WTC11 (cell line): ENCODE results near the gene ROBO1. TPM values are rescaled to one million over a fixed set of nuclear protein-coding genes. Genes with fewer than 3 reads are reported as not detected.

Experiments
- ATAC-seq: fragments of 200-7000 bp; cut with Tn5 transposase; 2 replicates; pipeline ENCODE4 v1.10.0; 2021; ENCODE audit warnings: mild to moderate bottlenecking, moderate library complexity
- CTCF ChIA-PET: fragments of 300-600 bp; sonication (Branson Sonifier 250); formaldehyde crosslinking; loops from one replicate; lab custom pipeline; 2021; ENCODE audit warnings: antibody characterized with exemption; lab: Charles Lee
- POLR2A ChIA-PET: fragments of 350-600 bp; sonication (Branson Sonifier 250); formaldehyde crosslinking; loops from one replicate; lab custom pipeline; 2021; ENCODE audit warnings: antibody characterized with exemption; lab: Charles Lee
- DNase-seq: peaks from one replicate; pipeline ENCODE4 v3.0.0; 2021; ENCODE audit warnings: low spot score
- H3K27ac Mint-ChIP-seq: 2 replicates; pipeline ENCODE4 v1.8.0; 2021; ENCODE audit warnings: mixed read lengths
- H3K27me3 Mint-ChIP-seq: 2 replicates; pipeline ENCODE4 v1.8.0; 2021; ENCODE audit warnings: low read depth, mild to moderate bottlenecking, moderate library complexity, mixed read lengths
- H3K36me3 Mint-ChIP-seq: 2 replicates; pipeline ENCODE4 v1.8.0; 2021; ENCODE audit warnings: mixed read lengths
- H3K4me1 Mint-ChIP-seq: 2 replicates; pipeline ENCODE4 v1.8.0; 2022; ENCODE audit warnings: mixed read lengths
- H3K4me3 Mint-ChIP-seq: 2 replicates; pipeline ENCODE4 v1.8.0; 2021; ENCODE audit warnings: mild to moderate bottlenecking, moderate library complexity, mixed read lengths
- H3K9me3 Mint-ChIP-seq: 2 replicates; pipeline ENCODE4 v1.8.0; 2021; ENCODE audit warnings: mixed read lengths
- CBFB ChIP-seq: sonication (generic); formaldehyde crosslinking; IDR thresholded peaks from 2 replicates; pipeline ENCODE4 v1.8.1; 2022; ENCODE audit warnings: mild to moderate bottlenecking, low read depth, missing genetic modification reagents
- ELF4 ChIP-seq: sonication (generic); formaldehyde crosslinking; IDR thresholded peaks from 2 replicates; pipeline ENCODE4 v1.8.1; 2022; ENCODE audit warnings: low read depth, mild to moderate bottlenecking, moderate library complexity, missing genetic modification reagents
- ESRRA ChIP-seq: sonication (generic); formaldehyde crosslinking; IDR thresholded peaks from 2 replicates; pipeline ENCODE4 v1.8.1; 2022; ENCODE audit warnings: mild to moderate bottlenecking, missing genetic modification reagents, borderline replicate concordance
- ETV6 ChIP-seq: sonication (generic); formaldehyde crosslinking; IDR thresholded peaks from 2 replicates; pipeline ENCODE4 v1.8.1; 2022; ENCODE audit warnings: mild to moderate bottlenecking, missing genetic modification reagents
- NR1H2 ChIP-seq: sonication (generic); formaldehyde crosslinking; IDR thresholded peaks from 2 replicates; pipeline ENCODE4 v1.9.0; 2021; ENCODE audit warnings: mild to moderate bottlenecking, moderate library complexity, missing genetic modification reagents
- NR3C1 ChIP-seq: sonication (generic); formaldehyde crosslinking; conservative IDR thresholded peaks from 2 replicates; pipeline ENCODE4 v1.8.1; 2023; ENCODE audit warnings: low read depth, mild to moderate bottlenecking, missing genetic modification reagents
- RELA ChIP-seq: sonication (generic); formaldehyde crosslinking; IDR thresholded peaks from 2 replicates; pipeline ENCODE4 v1.8.1; 2022; ENCODE audit warnings: missing genetic modification reagents, mild to moderate bottlenecking, borderline replicate concordance
- SMAD3 ChIP-seq: sonication (generic); formaldehyde crosslinking; IDR thresholded peaks from 2 replicates; pipeline ENCODE4 v1.8.0; 2022; ENCODE audit warnings: missing genetic modification reagents, mild to moderate bottlenecking, borderline replicate concordance
- SP1 ChIP-seq: sonication (generic); formaldehyde crosslinking; conservative IDR thresholded peaks from 2 replicates; pipeline ENCODE4 v1.8.1; 2022; ENCODE audit warnings: missing genetic modification reagents
- TEAD1 ChIP-seq: sonication (generic); formaldehyde crosslinking; IDR thresholded peaks from 2 replicates; pipeline ENCODE4 v1.8.0; 2022; ENCODE audit warnings: mild to moderate bottlenecking, missing genetic modification reagents
- TP53 ChIP-seq: sonication (generic); formaldehyde crosslinking; IDR thresholded peaks from 2 replicates; pipeline ENCODE4 v1.8.1; 2023; ENCODE audit warnings: mild to moderate bottlenecking, missing genetic modification reagents
- ZNF232 ChIP-seq: sonication (generic); formaldehyde crosslinking; IDR thresholded peaks from 2 replicates; pipeline ENCODE4 v1.8.0; 2022; ENCODE audit warnings: mild to moderate bottlenecking, missing genetic modification reagents
- ZNF396 ChIP-seq: fragments of 250-450 bp; sonication (Bioruptor Pico); IDR thresholded peaks from 2 replicates; pipeline ENCODE4 v1.8.0; 2021; ENCODE audit warnings: mild to moderate bottlenecking, moderate library complexity, borderline replicate concordance
- ZNF416 ChIP-seq: fragments of 250-450 bp; sonication (Bioruptor Pico); IDR thresholded peaks from 2 replicates; pipeline ENCODE4 v1.9.0; 2021; ENCODE audit warnings: mild to moderate bottlenecking, inconsistent platforms
- ZNF671 ChIP-seq: fragments of 250-450 bp; sonication (Bioruptor Pico); IDR thresholded peaks from 2 replicates; pipeline ENCODE4 v1.8.0; 2021; ENCODE audit warnings: mild to moderate bottlenecking
- total RNA-seq: library from RNA; stranded (reverse); gene quantifications from 3 replicates; pipeline ENCODE4 v1.2.3, GENCODE V29; 2021
- TF ChIP-seq, protein P1 (sequence below): sonication (generic); formaldehyde crosslinking; IDR thresholded peaks from 2 replicates; pipeline ENCODE4 v1.8.1; 2023; ENCODE audit warnings: mild to moderate bottlenecking, missing genetic modification reagents
- TF ChIP-seq, protein P2 (sequence below): sonication (generic); formaldehyde crosslinking; conservative IDR thresholded peaks from 2 replicates; pipeline ENCODE4 v1.8.1; 2022; ENCODE audit warnings: mild to moderate bottlenecking, missing genetic modification reagents
- TF ChIP-seq, protein P3 (sequence below): sonication (generic); formaldehyde crosslinking; IDR thresholded peaks from 2 replicates; pipeline ENCODE4 v1.8.1; 2022; ENCODE audit warnings: missing genetic modification reagents, borderline replicate concordance
- TF ChIP-seq, protein P4 (sequence below): sonication (generic); formaldehyde crosslinking; IDR thresholded peaks from 2 replicates; pipeline ENCODE4 v1.8.0; 2022; ENCODE audit warnings: mild to moderate bottlenecking, missing genetic modification reagents
- TF ChIP-seq, protein P5 (sequence below): fragments of 250-450 bp; sonication (Bioruptor Pico); conservative IDR thresholded peaks from 2 replicates; pipeline ENCODE4 v1.9.0; 2021; ENCODE audit warnings: mild to moderate bottlenecking
- TF ChIP-seq, protein P6 (sequence below): sonication (generic); formaldehyde crosslinking; IDR thresholded peaks from 2 replicates; pipeline ENCODE4 v1.8.1; 2022; ENCODE audit warnings: low read depth, mild to moderate bottlenecking, moderate library complexity, missing genetic modification reagents, borderline replicate concordance
- TF ChIP-seq, protein P7 (sequence below): sonication (generic); formaldehyde crosslinking; IDR thresholded peaks from 2 replicates; pipeline ENCODE4 v1.8.0; 2023; ENCODE audit warnings: mild to moderate bottlenecking, missing genetic modification reagents

Gene ROBO1
- total RNA-seq, 1 experiment from 2014 or later, result 90.9 TPM

DNA sequence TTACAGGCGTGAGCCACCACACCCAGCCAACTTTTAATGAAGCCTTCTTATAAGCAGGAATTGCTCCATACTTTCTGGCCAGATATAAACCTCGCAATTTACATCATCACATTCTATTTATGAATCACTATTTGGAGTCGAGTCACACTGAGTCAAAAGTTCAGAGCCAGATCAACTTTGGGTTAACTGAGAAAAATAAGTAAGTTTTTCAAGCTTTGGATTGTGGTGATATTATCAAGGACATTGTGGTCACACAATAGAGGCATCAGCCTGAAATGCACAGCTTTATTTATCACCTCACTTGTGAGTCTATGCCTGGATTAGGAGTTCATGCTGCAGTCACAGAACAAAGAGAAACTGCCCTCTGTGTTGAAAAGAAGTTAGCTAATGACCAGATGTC, 1163.5 kb downstream of the ROBO1 start:
- ChIA-PET CTCF (no interaction called here), POLR2A (no interaction called here)
- Mint-ChIP-seq H3K9me3 (no peaks in the 10 kb centered on the region; the same call in 1 of the 2 replicates), H3K36me3 (peaks cover 25% of the 10 kb centered on the region), H3K27me3 (no peaks in the 10 kb centered on the region), H3K4me1 (no peaks in the 10 kb centered on the region), H3K4me3 (no peak overlapping the region), H3K27ac (no peak overlapping the region)
- TF ChIP-seq, protein P1, sequence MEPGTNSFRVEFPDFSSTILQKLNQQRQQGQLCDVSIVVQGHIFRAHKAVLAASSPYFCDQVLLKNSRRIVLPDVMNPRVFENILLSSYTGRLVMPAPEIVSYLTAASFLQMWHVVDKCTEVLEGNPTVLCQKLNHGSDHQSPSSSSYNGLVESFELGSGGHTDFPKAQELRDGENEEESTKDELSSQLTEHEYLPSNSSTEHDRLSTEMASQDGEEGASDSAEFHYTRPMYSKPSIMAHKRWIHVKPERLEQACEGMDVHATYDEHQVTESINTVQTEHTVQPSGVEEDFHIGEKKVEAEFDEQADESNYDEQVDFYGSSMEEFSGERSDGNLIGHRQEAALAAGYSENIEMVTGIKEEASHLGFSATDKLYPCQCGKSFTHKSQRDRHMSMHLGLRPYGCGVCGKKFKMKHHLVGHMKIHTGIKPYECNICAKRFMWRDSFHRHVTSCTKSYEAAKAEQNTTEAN (CRISPR knock-in tag), result no peak
- TF ChIP-seq NR3C1 (CRISPR knock-in tag), result no peak
- no peak for ATAC-seq
- no peak for DNase-seq

DNA sequence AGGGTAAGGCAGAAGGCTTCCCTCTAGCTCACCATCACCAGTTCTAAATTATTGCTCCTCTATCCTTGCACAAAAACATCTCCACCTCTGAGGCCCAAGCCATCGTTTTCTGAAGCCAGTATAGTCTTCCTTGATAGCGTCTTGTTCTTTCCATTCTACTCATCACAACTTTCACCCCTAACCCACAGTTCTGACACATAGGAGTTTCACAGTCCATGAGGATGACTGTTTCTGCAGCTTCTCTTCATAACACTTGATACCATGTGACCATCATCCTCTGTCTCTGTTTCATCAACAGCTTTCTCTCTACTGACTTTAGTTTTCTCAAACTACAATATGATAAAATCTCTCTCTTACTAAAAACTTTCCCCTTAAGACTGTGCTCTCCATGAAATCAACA, 1166.5 kb downstream of the ROBO1 start:
- H3K4me1 Mint-ChIP-seq, result no peaks in the 10 kb centered on the region
- POLR2A ChIA-PET, result no interaction called here

DNA sequence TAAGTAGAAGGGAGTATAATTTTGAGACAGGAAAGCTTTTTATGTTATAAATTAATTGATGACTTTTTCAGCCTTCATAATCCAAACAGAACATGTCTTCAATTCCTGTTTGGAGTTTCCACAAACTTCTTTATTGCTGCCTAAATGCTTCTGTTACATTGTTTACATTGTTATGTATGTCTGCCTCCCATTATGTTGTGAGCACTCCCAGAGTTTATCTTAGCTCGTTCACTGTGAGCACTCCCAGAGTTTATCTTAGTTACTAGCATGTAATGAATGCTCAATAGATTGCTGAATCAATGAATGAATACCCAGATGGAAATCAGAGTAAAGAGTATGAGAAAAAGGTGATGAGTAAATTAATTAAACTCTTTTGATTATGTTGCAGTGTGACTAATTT, 1178.0 kb downstream of the ROBO1 start:
- H3K4me1 Mint-ChIP-seq, result peaks cover 46% of the 10 kb centered on the region
- peaks cover 21% of the 10 kb centered on the region for H3K36me3 Mint-ChIP-seq
- H3K27ac Mint-ChIP-seq, result no peak overlapping the region
- H3K9me3 Mint-ChIP-seq, result peaks cover 29% of the 10 kb centered on the region
- no peak overlapping the region for H3K4me3 Mint-ChIP-seq
- ATAC-seq, result peak; percentile 70
- TF ChIP-seq TEAD1 (CRISPR knock-in tag) (no peak), SP1 (CRISPR knock-in tag) (no peak), ZNF232 (CRISPR knock-in tag) (no peak), ESRRA (CRISPR knock-in tag) (no peak), ELF4 (no peak), TP53 (CRISPR knock-in tag) (no peak), ZNF671 (CRISPR knock-in tag) (no peak), RELA (no peak), ZNF396 (CRISPR knock-in tag) (no peak), SMAD3 (CRISPR knock-in tag) (no peak)
- TF ChIP-seq, protein P2, sequence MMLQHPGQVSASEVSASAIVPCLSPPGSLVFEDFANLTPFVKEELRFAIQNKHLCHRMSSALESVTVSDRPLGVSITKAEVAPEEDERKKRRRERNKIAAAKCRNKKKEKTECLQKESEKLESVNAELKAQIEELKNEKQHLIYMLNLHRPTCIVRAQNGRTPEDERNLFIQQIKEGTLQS (CRISPR knock-in tag), result no peak
- TF ChIP-seq, protein P3, sequence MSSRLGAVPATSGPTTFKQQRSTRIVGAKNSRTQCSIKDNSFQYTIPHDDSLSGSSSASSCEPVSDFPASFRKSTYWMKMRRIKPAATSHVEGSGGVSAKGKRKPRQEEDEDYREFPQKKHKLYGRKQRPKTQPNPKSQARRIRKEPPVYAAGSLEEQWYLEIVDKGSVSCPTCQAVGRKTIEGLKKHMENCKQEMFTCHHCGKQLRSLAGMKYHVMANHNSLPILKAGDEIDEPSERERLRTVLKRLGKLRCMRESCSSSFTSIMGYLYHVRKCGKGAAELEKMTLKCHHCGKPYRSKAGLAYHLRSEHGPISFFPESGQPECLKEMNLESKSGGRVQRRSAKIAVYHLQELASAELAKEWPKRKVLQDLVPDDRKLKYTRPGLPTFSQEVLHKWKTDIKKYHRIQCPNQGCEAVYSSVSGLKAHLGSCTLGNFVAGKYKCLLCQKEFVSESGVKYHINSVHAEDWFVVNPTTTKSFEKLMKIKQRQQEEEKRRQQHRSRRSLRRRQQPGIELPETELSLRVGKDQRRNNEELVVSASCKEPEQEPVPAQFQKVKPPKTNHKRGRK (CRISPR knock-in tag), result no peak
- TF ChIP-seq, protein P4, sequence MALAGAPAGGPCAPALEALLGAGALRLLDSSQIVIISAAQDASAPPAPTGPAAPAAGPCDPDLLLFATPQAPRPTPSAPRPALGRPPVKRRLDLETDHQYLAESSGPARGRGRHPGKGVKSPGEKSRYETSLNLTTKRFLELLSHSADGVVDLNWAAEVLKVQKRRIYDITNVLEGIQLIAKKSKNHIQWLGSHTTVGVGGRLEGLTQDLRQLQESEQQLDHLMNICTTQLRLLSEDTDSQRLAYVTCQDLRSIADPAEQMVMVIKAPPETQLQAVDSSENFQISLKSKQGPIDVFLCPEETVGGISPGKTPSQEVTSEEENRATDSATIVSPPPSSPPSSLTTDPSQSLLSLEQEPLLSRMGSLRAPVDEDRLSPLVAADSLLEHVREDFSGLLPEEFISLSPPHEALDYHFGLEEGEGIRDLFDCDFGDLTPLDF (CRISPR knock-in tag), result no peak
- TF ChIP-seq, protein P5, sequence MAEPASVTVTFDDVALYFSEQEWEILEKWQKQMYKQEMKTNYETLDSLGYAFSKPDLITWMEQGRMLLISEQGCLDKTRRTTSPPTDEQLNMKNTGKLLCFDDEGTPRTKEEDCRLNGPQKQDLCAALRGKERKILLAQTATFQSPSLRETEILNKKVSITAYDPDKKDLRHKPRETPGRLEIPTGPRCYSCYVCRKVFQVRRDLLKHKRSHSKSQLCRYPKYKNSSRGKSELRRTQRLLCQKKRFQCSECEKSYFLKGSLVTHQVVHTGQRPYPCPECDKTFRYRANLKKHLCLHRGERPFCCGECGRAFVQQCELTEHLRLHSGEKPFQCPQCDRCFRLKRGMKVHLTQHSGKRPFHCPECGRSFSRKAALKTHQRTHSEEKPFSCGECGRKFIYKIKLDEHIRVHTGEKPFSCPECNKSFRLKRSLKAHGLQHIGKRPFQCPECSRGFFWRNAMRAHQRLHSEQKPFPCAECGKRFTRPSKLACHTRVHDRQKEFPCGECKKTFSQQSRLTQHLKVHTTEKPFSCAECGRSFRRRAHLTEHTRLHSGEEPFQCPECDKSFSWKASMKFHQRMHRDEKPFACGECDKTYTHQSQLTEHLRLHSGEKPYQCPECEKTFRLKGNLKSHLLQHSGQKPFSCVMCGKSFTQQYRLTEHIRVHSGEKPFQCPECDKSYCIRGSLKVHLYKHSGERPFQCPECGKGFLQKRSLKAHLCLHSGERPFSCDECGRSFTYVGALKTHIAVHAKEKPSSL (CRISPR knock-in tag), result no peak
- TF ChIP-seq, protein P6, sequence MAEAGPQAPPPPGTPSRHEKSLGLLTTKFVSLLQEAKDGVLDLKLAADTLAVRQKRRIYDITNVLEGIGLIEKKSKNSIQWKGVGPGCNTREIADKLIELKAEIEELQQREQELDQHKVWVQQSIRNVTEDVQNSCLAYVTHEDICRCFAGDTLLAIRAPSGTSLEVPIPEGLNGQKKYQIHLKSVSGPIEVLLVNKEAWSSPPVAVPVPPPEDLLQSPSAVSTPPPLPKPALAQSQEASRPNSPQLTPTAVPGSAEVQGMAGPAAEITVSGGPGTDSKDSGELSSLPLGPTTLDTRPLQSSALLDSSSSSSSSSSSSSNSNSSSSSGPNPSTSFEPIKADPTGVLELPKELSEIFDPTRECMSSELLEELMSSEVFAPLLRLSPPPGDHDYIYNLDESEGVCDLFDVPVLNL (CRISPR knock-in tag), result no peak
- TF ChIP-seq, all 79 proteins: peak for 0
- H3K27me3 Mint-ChIP-seq, result peaks cover 4% of the 10 kb centered on the region; the same call in 1 of the 2 replicates
- no peak for DNase-seq
- POLR2A ChIA-PET, result no interaction called here
- CTCF ChIA-PET, result no interaction called here

More for the DNA sequence above, 1166.5 kb downstream of the ROBO1 start:
- no peak for ATAC-seq
- H3K4me3 Mint-ChIP-seq, result no peak overlapping the region
- no peaks in the 10 kb centered on the region; the same call in 1 of the 2 replicates for H3K9me3 Mint-ChIP-seq
- no peak overlapping the region for H3K27ac Mint-ChIP-seq
- peaks cover 22% of the 10 kb centered on the region for H3K36me3 Mint-ChIP-seq
- no peaks in the 10 kb centered on the region for H3K27me3 Mint-ChIP-seq
- TF ChIP-seq ZNF396 (CRISPR knock-in tag) (no peak), ZNF416 (CRISPR knock-in tag) (no peak), SMAD3 (CRISPR knock-in tag) (no peak), CBFB (CRISPR knock-in tag) (no peak), NR1H2 (no peak), ETV6 (CRISPR knock-in tag) (no peak)
- TF ChIP-seq, protein P7, sequence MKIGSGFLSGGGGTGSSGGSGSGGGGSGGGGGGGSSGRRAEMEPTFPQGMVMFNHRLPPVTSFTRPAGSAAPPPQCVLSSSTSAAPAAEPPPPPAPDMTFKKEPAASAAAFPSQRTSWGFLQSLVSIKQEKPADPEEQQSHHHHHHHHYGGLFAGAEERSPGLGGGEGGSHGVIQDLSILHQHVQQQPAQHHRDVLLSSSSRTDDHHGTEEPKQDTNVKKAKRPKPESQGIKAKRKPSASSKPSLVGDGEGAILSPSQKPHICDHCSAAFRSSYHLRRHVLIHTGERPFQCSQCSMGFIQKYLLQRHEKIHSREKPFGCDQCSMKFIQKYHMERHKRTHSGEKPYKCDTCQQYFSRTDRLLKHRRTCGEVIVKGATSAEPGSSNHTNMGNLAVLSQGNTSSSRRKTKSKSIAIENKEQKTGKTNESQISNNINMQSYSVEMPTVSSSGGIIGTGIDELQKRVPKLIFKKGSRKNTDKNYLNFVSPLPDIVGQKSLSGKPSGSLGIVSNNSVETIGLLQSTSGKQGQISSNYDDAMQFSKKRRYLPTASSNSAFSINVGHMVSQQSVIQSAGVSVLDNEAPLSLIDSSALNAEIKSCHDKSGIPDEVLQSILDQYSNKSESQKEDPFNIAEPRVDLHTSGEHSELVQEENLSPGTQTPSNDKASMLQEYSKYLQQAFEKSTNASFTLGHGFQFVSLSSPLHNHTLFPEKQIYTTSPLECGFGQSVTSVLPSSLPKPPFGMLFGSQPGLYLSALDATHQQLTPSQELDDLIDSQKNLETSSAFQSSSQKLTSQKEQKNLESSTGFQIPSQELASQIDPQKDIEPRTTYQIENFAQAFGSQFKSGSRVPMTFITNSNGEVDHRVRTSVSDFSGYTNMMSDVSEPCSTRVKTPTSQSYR, result no peak
- no peak for DNase-seq
- CTCF ChIA-PET, result no interaction called here
